Body of pancreas (tissue), 4 donors: ENCODE results near the gene ZDHHC4.

Source experiments
- CTCF ChIP-seq, 7 experiments: fragments of 450-650 bp in 4 of 7; fragments of 200-600 bp in 3 of 7; sonication (generic) in 3 of 7; IDR thresholded peaks; one replicate each; pipeline ENCODE4 v1.5.1; 2016 to 2019; ENCODE audit warnings: antibody characterized with exemption in 7 of 7
- POLR2A ChIP-seq, 3 donors: fragments of 450-650 bp; IDR thresholded peaks; one replicate each; pipeline ENCODE4 v1.6.1; 2016; ENCODE audit warnings: antibody characterized with exemption in 3 of 3, mild to moderate bottlenecking in 2 of 3

GRCh38 chr7:6604458-6604857 lies 27.2 kb downstream of the ZDHHC4 start:
- TF ChIP-seq POLR2A (IDR thresholded peaks at IDR 0.05) (no peak), CTCF (IDR thresholded peaks at IDR 0.05) (no peak)
